Amygdala (tissue), 56 donors: Measurements from ENCODE around the gene MYLK4.

Source experiments
- DNase-seq, 56 donors: peaks; one replicate each; lab custom pipeline; 2025; lab: John Stamatoyannopoulos, UW

Gene MYLK4

GRCh38 chr6:2738373-2738979 is 12.2 kb downstream of the MYLK4 start:
- DNase-seq: peak in 35 of 56 donors; percentile 7 to 80 (median 30)

GRCh38 chr6:2737885-2738284 is 12.8 kb downstream of the MYLK4 start:
- DNase-seq: no peak

- DNase-seq: no peak
Observed at GRCh38 chr6:2734488-2735166, 16.1 kb downstream of the MYLK4 start.

- no peak for DNase-seq
Observed at GRCh38 chr6:2733736-2734480, 16.8 kb downstream of the MYLK4 start.

GRCh38 chr6:2733324-2733723 is 17.4 kb downstream of the MYLK4 start:
- peak in 13 of 56 donors; percentile 7 to 63 (median 27) for DNase-seq

- DNase-seq: no peak
Observed at GRCh38 chr6:2732503-2733089, 18.1 kb downstream of the MYLK4 start.

GRCh38 chr6:2731281-2731909 is 19.3 kb downstream of the MYLK4 start:
- no peak for DNase-seq

- DNase-seq: peak in 4 of 56 donors; percentile 5 to 18 (median 14)
Observed at GRCh38 chr6:2730353-2731107, 20.2 kb downstream of the MYLK4 start.

GRCh38 chr6:2729921-2730320 is 20.8 kb downstream of the MYLK4 start:
- DNase-seq: no peak

- peak in 1 of 56 donors; percentile 3 for DNase-seq
Observed at GRCh38 chr6:2725999-2726567, 24.6 kb downstream of the MYLK4 start.

- no peak for DNase-seq
Observed at GRCh38 chr6:2725364-2725988, 25.2 kb downstream of the MYLK4 start.

GRCh38 chr6:2721219-2721618 is 29.5 kb downstream of the MYLK4 start:
- no peak for DNase-seq

GRCh38 chr6:2719093-2719455 is 31.6 kb downstream of the MYLK4 start:
- no peak for DNase-seq

GRCh38 chr6:2718334-2719092 is 32.2 kb downstream of the MYLK4 start:
- DNase-seq: no peak

- DNase-seq: no peak
Observed at GRCh38 chr6:2716936-2717700, 33.6 kb downstream of the MYLK4 start.

- DNase-seq: no peak
Observed at GRCh38 chr6:2715737-2716136, 35.0 kb downstream of the MYLK4 start.

- no peak for DNase-seq
Observed at GRCh38 chr6:2714111-2714895, 36.4 kb downstream of the MYLK4 start.
